ENCODE results near the gene VPS18. TPM values are rescaled to one million over a fixed set of nuclear protein-coding genes. Genes with fewer than 3 reads are reported as not detected.
A peak's percentile ranks its signal among the peaks of the same experiment; 100 is the strongest.

Gene VPS18
- total RNA-seq, 1 donor from 2014 or later: 27.2 TPM

DNA sequence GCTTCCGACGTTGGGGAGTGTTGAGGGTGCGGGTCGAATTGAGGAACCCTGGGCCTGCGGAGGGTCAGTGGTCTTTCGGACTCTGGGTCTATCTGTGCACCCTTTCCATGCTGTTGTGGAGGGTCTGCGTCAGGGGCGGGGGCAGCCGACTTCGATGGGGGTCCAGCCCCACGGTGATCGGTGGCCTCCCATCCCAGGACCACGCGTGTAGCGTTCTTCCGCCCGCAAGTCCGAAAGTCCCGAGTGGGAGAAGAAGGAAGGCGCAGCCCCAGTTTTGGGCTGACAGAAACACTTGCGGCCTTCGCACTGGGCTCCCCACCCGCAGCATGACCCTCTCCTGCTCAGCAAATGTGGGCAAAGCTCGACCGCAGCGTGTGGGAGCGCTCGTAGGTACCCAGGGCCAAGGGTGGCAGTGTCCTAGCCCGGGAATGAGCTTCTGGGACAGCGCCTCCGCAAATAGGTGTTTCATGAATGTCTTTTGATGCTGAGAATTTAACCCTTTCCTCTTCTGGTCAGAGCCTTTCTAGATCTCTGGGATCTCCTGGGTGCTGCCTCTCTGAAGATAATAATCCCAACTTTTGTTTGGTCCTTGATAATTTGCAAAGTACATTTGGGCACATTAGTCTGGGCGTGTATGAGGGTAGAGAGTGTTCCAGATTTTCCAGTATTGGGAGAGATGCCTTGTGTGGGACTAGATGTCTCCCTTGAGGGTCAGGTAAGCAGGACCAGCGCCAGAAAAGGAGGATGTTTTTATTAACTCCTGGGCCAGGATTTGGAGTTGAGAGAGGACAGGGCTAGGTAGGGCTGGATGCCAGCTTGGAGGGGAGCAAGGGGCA is 32.6 kb downstream of the VPS18 start:
- no peak for DNase-seq (ENCODE audit: low read depth)
- H3K4me3 ChIP-seq (ENCODE audit: low read depth, low read length): no peak overlapping the region
- TF ChIP-seq CTCF (conservative IDR thresholded peaks at IDR 0.05; ENCODE audit: low read depth, low read length): no peak

DNA sequence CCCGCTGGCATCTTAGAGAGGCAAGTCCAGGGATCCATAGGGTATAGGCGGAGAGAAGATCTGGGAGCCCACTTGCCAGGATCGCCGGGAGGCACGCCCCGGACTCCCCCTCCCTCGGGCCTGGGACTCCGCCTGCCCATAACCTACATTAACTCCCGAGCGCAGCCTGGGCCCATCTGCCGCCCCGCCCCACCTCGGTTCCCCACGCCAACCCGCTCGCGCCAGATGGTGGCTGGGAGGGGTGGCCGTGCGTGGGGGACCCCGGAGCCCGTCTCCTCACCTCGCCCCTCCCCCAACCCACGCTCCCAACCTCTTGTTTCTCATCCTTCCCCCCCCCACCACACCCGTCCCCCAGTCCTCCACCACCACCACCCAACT is 33.2 kb downstream of the VPS18 start:
- TF ChIP-seq CTCF (conservative IDR thresholded peaks at IDR 0.05; ENCODE audit: low read depth, low read length): no peak
- no peak for DNase-seq (ENCODE audit: low read depth)
- H3K4me3 ChIP-seq (ENCODE audit: low read depth, low read length): no peak overlapping the region

GRCh38 chr15:40927873-40928806 is 33.9 kb downstream of the VPS18 start:
- TF ChIP-seq CTCF (conservative IDR thresholded peaks at IDR 0.05; ENCODE audit: low read depth, low read length): no peak
- no peak for DNase-seq (ENCODE audit: low read depth)
- H3K4me3 ChIP-seq (ENCODE audit: low read depth, low read length): peak overlapping the region; percentile 8

GRCh38 chr15:40928821-40929659 is 34.8 kb downstream of the VPS18 start, which contains the start of gene DLL4:
Gene DLL4 (plus strand): TSS chr15:40929340. CDS start chr15:40929669, 329 bp downstream.
- DNase-seq (ENCODE audit: low read depth): no peak
- TF ChIP-seq CTCF (conservative IDR thresholded peaks at IDR 0.05; ENCODE audit: low read depth, low read length): no peak
- peak within 1 kb of the TSS; percentile 41 for H3K4me3 ChIP-seq (ENCODE audit: low read depth, low read length)

DNA sequence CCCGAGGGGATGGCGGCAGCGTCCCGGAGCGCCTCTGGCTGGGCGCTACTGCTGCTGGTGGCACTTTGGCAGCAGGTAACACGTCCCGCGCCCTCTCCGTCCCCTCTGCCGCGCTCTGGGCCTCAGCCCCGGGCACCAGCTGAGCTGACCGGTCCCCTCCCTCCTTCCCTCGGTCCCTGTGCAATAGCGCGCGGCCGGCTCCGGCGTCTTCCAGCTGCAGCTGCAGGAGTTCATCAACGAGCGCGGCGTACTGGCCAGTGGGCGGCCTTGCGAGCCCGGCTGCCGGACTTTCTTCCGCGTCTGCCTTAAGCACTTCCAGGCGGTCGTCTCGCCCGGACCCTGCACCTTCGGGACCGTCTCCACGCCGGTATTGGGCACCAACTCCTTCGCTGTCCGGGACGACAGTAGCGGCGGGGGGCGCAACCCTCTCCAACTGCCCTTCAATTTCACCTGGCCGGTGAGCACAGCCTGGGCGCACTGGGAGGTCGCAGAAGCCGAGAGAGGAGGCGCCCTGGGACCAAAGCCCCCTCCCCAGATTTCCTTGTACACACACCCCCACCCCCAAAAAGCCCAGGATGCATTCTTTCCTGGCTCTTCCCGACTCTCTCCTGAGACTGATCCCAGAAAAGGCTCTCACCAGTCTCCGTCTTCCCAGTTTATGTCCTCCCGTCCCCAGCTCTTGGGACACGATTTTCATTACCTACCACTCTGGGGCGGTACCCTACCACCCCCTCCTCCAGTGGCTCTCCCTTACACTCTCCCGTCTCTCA is 35.6 kb downstream of the VPS18 start:
- no peak for TF ChIP-seq CTCF (conservative IDR thresholded peaks at IDR 0.05; ENCODE audit: low read depth, low read length)
- H3K4me3 ChIP-seq (ENCODE audit: low read depth, low read length): peak overlapping the region; percentile 41
- DNase-seq (ENCODE audit: low read depth): no peak
